ENCODE measurements around the gene LRRC74B.
A peak's percentile ranks its signal among the peaks of the same experiment; 100 is the strongest.

Gene LRRC74B

DNA sequence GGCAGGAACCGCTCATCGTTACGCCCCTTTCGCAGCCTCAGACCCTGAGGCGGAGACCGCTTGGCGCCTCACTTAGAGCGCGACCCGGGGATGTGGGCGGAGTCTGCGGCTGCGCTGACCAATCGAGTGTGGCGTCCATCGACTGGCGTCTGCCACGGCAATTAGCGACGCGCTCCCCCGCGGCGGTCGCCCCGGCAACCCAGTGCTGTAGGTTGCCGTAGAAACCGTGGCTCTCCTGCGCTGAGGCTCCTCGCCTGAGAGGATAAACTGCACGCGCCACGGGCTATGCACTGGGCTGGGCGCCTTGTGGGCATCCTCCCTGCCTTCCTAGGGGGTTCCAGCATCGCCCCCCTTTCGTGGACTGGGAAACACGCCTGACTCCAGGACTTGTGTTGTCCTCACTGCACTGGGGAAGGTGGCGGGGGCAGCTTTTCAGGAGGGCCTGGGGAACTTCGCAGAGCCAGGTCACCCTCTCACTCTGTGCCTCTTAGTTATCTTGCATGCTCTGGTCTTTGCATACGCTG is 31.5 kb upstream of the LRRC74B start:
- peak; percentile 89 for DNase-seq

DNA sequence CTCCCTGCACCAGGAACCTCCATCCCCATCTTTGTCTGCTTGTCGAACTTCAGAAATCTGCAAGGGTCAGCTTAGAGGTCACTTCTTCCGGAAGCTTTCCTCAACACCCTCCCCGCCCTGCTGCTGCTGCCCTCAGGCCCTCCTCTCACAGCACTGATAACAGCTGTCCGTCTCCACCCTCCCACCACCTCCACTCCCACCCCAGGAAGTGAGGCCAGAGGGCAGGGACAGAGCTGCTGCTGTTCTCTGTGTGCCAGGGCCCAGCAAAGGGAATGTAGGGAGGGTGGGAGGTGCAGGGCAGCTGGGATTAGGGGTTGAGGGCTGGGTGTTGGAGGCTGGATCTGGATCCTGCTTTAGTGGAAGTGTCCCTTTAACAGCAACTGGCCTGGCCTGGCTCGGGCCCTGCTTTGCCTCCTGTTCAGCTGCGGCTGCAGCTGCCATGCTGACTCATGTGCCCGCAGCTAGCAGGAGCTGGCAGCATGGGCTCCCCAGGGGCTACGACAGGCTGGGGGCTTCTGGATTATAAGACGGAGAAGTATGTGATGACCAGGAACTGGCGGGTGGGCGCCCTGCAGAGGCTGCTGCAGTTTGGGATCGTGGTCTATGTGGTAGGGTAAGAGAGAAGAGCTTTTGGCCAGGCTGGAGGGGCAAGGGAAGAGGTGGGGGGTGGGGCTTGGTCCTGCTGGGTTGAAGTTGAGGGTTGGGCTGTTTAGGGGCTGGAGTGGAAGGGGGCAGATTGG is 30.9 kb upstream of the LRRC74B start, which contains the start of gene P2RX6:
P2RX6 (plus strand) TSS at position 440 of the 740 bp plus-strand sequence; CDS start at position 450, 10 bp downstream.
- DNase-seq, result no peak

- DNase-seq, result no peak
These were observed 30.2 kb upstream of the LRRC74B start for GRCh38 chr22:21015466-21016006.

GRCh38 chr22:21016644-21017420 is 28.9 kb upstream of the LRRC74B start:
- no peak for DNase-seq

- no peak for DNase-seq
These were observed 27.4 kb upstream of the LRRC74B start for GRCh38 chr22:21018314-21018713.

DNA sequence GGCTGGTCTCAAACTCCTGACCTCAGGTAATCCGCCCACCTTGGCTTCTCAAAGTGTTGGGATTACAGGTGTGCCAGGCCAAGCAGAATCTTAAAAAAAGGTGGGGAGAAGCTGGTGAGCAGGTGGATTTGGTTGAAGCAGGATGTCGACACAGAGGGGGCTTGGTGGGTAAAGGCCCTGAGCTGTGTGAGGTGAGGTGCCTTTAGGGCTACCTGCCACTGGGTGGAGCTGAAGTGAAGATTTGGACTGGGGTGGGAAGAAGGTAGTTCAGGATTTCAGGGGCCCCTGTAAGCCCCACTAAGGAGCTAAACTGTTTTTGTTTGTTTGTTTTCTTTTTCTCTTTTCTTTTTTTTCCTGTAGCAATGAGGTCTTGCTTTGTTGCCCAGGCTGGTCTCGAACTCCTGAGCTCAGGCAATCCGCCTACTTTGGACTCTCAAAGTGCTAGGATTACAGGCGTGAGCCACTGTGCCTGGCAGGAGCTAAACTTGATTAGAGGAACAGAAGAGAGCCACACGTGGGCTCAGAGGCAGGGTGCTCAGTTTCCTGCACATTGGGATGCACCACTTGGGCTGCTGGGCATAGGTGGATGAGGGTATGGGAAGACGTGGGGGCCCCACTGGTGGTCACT is 24.8 kb upstream of the LRRC74B start:
- DNase-seq, result no peak

DNA sequence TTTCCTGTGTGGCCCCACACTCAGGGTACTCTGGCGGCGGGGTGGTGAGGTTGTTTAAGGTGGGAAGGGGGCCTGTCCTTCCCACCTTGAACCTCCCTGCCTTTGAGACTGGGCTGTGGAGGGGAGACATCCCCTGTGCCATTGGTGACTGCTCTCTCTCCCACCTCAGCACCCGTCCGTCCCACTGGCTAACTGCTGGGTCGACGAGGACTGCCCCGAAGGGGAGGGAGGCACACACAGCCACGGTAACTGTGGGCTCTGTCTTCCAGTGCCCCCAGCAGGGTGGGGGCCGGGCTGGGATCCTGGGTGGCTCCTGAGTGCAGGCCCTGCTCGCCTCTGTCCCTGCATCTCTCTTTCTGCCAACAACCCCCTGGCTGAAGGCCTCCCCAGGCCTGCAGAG is 23.2 kb upstream of the LRRC74B start:
- no peak for DNase-seq

- no peak for DNase-seq
These were observed 22.7 kb upstream of the LRRC74B start for GRCh38 chr22:21022955-21023614.

- peak; percentile 6 for DNase-seq
These were observed 20.5 kb upstream of the LRRC74B start for GRCh38 chr22:21025266-21025665.

DNA sequence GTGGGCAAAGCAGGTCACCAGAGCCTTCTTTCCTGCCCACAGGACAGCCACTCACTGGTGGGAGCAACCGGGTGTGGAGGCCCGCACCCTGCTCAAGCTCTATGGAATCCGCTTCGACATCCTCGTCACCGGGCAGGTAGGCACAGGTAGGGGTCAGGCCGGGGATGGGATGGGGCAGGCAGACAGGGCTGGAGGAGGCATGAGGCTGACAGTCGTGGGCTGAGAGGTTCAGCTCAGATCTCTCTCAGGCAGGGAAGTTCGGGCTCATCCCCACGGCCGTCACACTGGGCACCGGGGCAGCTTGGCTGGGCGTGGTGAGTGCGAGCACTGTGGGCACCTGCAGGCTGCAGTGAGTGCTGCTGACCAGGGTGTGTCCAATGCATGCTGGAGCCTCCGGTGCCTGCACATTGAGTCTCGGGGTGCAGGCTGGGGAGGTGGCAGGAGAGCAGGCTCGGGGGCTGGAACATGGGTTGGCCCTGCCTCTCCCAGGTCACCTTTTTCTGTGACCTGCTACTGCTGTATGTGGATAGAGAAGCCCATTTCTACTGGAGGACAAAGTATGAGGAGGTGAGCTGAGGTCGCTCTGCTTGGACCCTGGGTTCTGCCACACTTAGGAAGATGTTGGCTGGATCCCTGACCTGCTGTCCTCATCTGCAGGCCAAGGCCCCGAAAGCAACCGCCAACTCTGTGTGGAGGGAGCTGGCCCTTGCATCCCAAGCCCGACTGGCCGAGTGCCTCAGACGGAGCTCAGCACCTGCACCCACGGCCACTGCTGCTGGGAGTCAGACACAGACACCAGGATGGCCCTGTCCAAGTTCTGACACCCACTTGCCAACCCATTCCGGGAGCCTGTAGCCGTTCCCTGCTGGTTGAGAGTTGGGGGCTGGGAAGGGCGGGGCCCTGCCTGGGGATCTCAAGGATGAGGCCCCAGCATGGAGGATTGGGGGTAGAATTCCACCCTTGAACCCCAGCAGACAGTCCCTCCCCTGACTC is 19.7 kb upstream of the LRRC74B start:
- no peak for DNase-seq

DNA sequence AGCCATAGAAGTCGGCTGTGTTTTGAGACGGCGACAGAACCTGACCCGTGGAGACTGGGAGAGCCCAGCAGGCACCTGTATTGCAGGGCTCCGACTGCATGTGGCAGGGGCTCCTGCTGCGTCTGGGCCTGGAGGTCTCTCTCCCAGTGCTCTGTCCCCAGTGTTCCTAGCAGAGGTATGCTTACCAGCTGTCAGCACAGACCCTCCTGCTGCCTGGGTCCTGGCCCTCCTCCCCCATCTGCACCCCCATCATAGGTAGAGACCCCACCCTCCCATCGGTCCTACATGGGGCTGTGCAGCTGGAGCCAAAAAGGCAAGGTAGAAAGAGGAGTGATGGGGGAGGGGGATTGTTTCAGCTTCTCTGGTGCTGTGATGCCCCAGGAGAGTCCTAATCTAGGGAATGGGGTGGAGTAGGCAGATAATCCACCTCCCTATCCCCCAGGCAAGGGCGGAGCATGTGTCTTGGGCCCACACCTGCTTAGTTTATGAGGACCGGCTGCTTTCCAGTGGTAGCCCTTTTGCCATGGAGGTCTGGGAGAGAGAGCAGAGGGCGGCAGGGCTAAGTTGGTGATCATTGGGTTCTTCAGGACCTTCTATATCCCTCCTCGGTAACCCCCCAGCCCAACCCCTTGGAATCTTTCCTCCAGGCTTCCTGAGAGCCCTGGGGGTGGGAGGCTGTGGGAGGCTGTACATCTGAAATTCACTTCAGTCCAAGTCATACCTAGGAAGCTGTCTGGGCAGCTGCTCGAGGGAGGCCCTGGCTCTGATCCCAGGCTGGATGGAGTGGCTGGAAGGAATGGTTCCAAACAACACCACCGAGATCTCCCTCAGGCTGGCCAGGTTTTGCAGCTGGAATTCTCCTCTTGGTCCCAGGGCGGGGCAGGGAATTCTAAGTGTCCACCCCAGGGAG is 18.7 kb upstream of the LRRC74B start:
- no peak for DNase-seq

GRCh38 chr22:21028277-21029251 is 17.2 kb upstream of the LRRC74B start:
- no peak for DNase-seq

DNA sequence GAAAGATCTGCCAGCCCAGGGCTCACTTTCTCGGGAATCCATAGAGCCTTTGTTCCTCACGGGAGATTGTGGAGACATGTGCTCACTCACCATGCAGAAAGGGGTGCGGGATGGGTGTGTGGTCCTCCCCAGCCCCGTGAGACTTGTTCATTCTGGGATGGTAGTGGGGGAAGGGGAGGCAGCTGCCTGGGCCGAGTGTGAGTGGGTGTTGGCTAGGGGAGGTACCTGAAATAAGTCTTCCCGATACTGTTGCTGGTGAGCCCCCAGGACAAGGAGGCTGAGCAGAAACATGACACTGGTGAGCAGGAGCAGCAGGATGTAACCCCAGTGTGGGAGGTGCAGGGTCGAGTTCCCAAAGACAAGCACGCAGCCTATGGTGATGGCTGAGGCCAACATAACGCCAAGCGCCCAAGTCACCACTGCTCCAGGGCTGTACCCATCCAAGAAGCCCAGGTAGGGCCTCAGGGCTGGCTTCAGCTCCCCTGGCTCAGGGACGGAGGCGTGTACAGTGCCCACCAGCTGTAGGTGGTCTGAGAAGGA is 16.2 kb upstream of the LRRC74B start:
- DNase-seq, result no peak

GRCh38 chr22:21030032-21030431 is 15.7 kb upstream of the LRRC74B start:
- DNase-seq, result no peak

GRCh38 chr22:21030621-21031544 is 14.9 kb upstream of the LRRC74B start:
- no peak for DNase-seq

DNA sequence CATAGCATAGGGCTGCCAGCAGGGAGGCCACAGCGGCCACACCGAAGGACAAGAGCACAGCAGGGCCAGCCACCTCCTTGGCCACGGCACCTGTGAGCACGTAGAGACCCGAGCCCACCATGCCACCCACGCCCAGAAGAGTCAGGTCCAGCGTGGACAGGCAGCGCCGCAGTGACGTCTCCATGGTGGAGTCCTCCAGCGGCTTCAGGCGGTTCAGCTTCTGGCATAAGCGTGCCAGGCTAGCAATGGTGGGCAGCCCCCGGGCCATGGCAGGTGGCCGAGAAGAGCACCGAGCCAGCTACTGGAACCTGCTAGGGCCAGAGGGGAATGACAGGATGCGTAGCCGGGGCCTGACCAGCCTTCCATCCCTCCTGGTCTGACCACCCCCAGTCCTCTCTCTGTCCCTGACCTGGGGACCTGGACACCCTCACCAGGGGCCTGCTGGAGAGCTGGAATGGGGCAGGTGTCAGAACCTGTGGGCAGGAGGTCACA is 14.2 kb upstream of the LRRC74B start:
- DNase-seq, result no peak

Measured in GDM1 (cell line).